GM18951 (cell line): ENCODE results near the gene SYTL1.
A peak's percentile ranks its signal among the peaks of the same experiment; 100 is the strongest.

Experiments used
- POLR2A ChIP-seq: IDR thresholded peaks from 4 replicates; pipeline ENCODE4 v1.6.1; 2011; ENCODE audit warnings: mild to moderate bottlenecking; ENCODE audit not compliant: insufficient read length, insufficient read depth; ENCODE audit errors: extremely low read depth
- in situ Hi-C: fragments of 300-500 bp; cut with MboI; formaldehyde crosslinking; loops from one replicate; pipeline ENCODE4 v1.12.0; 2022; ENCODE audit warnings: low sequenced_read_pairs, mixed read lengths, inconsistent platforms; ENCODE audit not compliant: unreplicated experiment

The SYTL1 gene

GRCh38 chr1:27331426-27331825 is 10.4 kb upstream of the SYTL1 start:
- in situ Hi-C loops, result no loop called here
- TF ChIP-seq POLR2A, result no peak

GRCh38 chr1:27331922-27332321 is 9.9 kb upstream of the SYTL1 start:
- no peak for TF ChIP-seq POLR2A
- in situ Hi-C loops, result no loop called here

GRCh38 chr1:27332536-27333281 is 9.1 kb upstream of the SYTL1 start:
- in situ Hi-C loops, result no loop called here

DNA sequence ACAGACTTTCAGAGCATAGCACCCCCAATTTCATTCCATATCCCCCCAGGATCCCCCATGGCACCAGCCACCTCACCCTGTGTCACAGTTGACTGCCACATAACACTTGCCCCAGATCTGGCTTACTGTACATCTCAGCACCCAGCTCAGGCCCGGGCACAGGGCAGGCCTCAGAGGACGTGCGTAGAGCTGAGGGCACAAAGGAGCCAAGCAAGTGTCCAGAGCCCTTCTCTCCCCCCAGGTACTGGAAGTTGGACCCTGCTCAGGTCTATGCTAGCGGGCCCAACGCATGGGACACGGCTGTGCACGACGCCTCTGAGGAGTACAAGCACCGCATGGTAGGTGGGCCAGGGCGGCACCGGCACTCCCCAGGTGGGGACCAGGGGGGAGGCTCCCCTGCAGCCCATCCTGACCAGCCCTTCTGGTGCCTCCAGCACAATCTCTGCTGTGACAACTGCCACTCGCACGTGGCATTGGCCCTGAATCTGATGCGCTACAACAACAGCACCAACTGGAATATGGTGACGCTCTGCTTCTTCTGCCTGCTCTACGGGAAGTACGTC is 8.0 kb upstream of the SYTL1 start:
- no peak for TF ChIP-seq POLR2A
- in situ Hi-C loops, result no loop called here

More at GRCh38 chr1:27332536-27333281, 9.1 kb upstream of the SYTL1 start:
- TF ChIP-seq POLR2A, result no peak

DNA sequence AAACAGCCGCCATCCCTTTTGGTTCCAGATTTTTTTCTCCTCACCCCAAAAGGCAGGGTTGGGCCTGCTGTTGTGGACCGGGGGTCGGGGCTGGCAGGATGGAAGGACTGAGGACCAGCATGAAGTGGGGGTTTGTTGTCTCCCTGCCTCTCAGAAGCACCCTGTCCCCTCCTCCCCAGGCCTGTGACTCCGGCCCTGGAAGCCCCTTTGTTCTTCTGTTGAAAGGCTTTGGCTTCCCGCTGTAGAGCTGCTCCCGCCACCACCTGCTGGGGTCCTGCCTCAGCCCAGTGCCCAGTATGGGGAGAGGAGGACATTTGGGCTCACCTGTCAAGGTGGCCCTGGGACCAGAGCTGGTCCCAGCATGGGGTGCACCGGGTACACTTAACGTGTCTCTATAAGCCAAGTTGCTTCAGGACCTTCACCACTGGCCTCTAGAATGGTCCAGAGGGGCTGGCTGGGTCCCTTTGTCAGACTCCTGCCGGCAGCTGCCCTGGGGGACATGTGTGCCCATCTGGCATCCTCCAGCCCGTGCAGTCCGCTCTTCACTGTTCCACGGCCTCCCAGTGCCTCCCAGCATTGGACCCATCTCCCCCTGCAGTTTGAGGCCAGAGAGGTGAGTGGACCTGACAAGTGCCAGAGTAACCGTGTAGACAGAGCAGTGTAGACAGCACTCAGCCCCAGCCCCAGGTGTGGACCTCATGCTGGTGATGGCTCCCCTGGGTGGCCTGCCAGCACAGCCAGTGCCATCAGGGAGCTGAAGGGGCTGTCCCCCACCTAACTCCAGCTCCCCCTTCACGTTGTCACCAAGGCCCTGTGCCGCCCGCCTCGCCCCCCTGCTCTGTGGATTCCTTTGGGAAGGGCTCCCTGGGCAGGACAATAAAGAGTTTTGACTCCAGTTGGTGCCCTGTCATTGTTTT is 6.1 kb upstream of the SYTL1 start:
- in situ Hi-C loops, result no loop called here
- no peak for TF ChIP-seq POLR2A

DNA sequence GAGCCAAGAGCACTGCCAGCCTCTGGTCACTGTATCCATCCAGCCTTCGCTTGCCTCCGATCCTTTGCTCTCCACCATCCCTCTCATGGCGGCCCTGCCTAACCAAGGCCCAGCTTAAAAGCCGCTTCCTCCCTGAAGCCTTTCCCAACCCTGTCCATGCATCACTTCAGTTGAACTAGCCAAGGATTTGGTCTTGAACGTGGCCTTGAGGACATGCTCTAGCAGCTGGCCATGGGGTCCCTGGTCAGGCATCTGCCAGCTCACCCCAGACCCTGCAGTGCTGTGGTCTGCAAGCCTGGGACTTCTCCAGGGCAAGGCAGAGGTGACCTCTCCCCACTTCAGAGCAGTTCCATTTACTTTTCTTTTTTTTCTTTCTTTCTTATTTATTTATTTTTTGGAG is 5.1 kb upstream of the SYTL1 start:
- in situ Hi-C loops, result no loop called here
- TF ChIP-seq POLR2A, result no peak

GRCh38 chr1:27338751-27339150 is 3.1 kb upstream of the SYTL1 start:
- no peak for TF ChIP-seq POLR2A
- in situ Hi-C loops, result no loop called here

- TF ChIP-seq POLR2A, result no peak
- in situ Hi-C loops, result no loop called here
Observed at GRCh38 chr1:27339213-27339612, 2.6 kb upstream of the SYTL1 start.

GRCh38 chr1:27342391-27342777 is 562 bp downstream of the SYTL1 start:
- in situ Hi-C loops, result no loop called here
- no peak for TF ChIP-seq POLR2A

- peak; percentile 26 for TF ChIP-seq POLR2A
- in situ Hi-C loops, result no loop called here
Observed at GRCh38 chr1:27342778-27343638, 1.2 kb downstream of the SYTL1 start.

DNA sequence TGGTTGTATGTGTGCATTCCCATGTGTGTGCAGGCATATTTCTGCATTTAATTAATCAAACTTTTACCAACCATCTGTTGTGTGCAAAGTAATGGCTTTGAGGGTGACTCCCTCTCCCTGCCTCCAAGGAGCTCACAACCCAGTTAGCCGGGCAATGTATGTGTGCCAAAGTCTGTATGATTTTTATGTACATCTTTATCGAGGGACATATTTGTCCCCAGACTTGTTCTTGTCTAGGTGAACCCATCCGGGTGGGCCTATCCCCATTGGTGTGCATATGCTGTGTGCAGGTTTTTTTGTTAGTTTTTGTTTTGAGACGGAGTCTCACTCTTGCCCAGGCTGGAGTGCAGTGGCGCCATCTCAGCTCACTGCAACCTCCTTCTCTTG is 1.8 kb downstream of the SYTL1 start:
- in situ Hi-C loops, result no loop called here
- no peak for TF ChIP-seq POLR2A

- no peak for TF ChIP-seq POLR2A
- in situ Hi-C loops, result no loop called here
Observed at GRCh38 chr1:27345272-27345671, 3.5 kb downstream of the SYTL1 start.

- no peak for TF ChIP-seq POLR2A
- in situ Hi-C loops, result no loop called here
Observed at GRCh38 chr1:27346357-27346756, 4.5 kb downstream of the SYTL1 start.
